NCI-H187 treated with DMSO at 0.1 percent for 48 hours (cell line): ENCODE measurements around the gene MBD4.
"Not testable (repeated sequence)": the region's sequence is repeated elsewhere in the genome, so short reads cannot be mapped to it uniquely, and the experiment has no call there.

ENCODE experiments used
- DNase-seq: peaks from one replicate; lab custom pipeline; 2025; lab: John Stamatoyannopoulos, UW

Gene MBD4

GRCh38 chr3:129439817-129440617, at the start of gene MBD4, which contains the start of gene IFT122:
Gene MBD4 (minus strand): TSS chr3:129439948. CDS start chr3:129439833, 115 bp downstream.
Gene IFT122 (plus strand): TSS chr3:129440224. CDS start chr3:129440331, 107 bp downstream.
- DNase-seq, result peak; percentile 95

DNA sequence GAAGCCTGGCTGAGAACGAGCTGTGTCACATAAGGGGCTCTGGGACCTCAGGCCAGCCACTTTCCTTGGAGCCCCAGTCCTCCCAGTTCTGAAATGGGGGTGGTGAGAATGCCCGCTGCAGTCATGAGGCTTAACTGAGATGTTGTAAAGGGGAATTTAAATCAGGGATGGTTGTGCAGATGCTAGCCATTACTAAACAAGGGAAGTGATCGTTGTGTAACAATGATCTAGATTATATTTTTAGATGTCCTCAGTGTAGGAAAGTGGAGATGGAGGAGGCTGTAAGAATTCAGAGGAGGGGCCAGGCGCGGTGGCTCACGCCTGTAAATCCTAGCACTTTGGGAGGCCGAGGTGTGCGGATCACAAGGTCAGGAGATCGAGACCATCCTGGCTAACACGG, 49.5 kb upstream of the MBD4 start:
- not testable (repeated sequence) for DNase-seq

- DNase-seq, result not testable (repeated sequence)
Observed at GRCh38 chr3:129487868-129488335, 48.2 kb upstream of the MBD4 start.

DNA sequence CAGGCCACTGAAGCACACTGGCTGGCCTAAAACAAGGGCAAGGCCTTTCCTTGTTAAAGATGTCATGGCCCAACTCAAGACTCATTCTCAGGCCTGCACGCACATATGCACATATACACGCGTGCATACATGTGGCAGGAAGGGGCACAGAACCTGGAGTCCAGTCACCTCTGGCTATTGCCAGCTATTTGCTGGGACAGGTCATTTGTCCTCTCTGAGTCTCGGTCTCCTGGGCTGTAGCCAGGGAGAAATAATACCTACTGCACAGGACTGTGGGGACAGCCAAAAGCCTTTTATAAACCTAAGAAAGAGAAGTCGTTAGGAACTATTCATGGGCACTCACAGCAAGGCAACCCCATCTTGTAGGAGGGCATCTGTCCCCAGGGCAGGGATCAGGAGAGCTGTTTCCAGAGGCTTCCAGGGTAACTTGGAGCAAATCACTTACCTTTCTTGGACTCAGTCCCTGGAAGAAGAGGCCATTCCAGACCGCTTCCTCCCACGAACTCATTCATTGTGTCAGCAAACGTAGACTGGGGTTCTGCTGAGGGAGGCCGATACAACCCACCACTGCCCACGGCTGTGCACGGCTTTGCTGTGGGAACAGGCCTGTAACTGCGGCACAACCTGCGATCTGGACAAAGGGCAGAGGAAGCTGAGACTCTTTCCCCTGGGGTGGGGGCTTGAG, 47.6 kb upstream of the MBD4 start:
- DNase-seq, result no peak

DNA sequence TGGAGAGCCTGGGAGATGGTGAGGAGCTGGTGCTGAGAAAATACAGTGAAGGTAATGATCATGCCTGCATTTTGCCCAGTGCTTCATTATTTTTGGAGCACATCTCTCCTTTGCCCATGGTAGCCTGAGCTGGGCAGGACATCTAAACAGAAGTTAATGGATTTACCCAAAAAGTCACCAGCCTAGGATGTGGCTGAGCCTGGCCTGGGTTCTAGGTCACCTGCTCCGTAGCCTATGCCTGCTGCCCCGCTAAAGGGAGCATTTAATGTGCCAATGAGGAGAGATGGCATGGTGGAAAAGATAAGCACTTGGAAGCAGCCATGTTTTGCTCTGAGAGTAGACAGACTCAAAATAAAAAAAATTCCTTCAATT, 46.9 kb upstream of the MBD4 start:
- DNase-seq, result no peak

DNA sequence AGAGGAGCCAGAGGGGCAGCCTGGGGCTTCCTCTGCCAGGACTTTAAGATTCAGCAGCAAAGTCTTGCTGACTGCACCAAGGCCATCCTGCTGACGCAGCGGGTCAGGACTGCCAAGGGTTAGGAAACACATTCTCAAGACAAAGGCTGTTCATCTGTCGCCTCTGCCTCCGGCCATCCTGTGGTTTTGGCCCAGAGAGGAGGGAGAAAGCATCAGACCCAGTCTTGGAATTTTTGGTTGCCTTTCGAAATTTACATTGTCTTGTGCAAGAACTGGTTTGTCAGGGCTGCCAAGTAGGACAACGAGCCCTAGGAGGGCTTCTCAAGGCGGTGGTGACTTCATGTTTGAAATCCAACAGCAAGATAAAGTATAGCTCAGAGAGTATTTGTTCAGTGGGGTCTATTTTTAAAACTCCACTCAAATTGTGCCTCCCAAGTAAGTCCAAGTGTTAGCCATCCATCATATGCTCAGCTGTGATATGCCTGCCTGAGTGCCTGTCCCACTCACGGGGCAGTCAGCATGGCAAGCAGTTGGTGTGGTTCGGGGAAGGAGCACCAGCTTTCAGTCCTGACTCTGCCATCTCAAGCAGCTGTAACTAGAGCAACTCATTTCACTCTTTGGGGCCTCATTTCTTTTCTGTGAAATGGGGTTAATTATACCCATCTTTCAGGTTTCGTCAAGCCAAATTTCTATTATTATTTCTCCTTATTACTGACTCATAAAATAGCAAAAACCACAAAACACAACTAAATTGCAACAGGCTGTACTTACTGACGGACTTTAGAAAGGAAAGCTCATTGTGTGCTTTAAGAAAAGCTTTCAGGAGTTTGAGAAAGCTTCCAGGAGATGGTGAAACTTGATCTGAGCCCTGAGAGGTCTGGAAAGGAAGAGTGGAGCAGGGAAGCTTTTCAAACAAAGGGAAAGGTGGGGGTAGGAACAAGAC, 46.2 kb upstream of the MBD4 start:
- no peak for DNase-seq

- DNase-seq, result not testable (repeated sequence)
Observed at GRCh38 chr3:129485146-129485545, 45.4 kb upstream of the MBD4 start.

- no peak for DNase-seq
Observed at GRCh38 chr3:129483870-129484269, 44.1 kb upstream of the MBD4 start.

DNA sequence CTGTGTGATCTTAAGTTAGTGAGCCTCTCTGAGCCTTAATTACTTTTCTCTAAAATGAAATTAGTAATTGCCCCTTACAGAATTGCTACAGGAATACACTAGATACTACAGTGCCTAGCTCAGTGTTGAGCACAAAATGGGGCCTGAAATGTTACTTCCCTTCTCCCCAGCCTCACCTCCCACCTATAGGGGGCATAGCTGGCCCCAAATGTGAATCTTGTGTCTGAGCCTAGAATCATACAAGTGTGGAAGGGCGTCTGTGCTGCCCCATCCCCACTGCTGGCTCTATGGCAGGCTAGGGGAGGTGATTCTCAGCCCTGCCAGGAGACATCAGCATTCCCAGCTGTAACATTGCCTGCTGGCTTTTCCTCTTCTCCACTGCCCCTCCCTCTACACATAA, 43.0 kb upstream of the MBD4 start:
- no peak for DNase-seq

DNA sequence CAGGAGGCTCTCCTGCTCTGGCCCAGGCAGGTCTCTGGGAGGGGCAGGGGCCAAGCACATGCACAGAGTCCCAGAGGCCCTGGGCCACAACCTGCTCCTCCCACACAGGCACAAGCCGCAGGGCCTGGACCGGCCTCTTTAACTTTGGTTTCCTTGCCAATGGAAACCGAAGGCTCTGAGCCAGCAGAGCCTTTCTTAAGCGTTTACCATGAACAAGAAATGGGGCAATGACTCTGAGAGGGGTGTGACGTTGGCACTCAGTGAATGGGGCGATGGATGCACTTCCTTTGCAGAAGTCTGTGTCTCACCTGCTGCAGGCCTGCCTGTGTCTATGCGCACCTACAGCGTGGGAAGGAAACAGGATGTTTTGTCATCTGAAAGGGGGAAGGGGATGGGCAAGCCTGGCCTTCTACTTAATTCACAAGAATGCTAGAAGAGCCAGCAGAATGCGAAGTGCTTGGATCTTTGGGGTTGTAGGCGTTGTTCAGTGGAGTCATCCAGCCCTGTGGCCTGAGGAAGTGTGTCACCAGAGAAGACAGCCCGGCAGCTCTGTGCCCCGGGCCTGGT, 42.1 kb upstream of the MBD4 start:
- DNase-seq, result no peak

- DNase-seq, result not testable (repeated sequence)
Observed at GRCh38 chr3:129481225-129481765, 41.5 kb upstream of the MBD4 start.

GRCh38 chr3:129476586-129476985, 36.8 kb upstream of the MBD4 start:
- no peak for DNase-seq

- DNase-seq, result no peak
Observed at GRCh38 chr3:129475863-129476262, 36.1 kb upstream of the MBD4 start.

DNA sequence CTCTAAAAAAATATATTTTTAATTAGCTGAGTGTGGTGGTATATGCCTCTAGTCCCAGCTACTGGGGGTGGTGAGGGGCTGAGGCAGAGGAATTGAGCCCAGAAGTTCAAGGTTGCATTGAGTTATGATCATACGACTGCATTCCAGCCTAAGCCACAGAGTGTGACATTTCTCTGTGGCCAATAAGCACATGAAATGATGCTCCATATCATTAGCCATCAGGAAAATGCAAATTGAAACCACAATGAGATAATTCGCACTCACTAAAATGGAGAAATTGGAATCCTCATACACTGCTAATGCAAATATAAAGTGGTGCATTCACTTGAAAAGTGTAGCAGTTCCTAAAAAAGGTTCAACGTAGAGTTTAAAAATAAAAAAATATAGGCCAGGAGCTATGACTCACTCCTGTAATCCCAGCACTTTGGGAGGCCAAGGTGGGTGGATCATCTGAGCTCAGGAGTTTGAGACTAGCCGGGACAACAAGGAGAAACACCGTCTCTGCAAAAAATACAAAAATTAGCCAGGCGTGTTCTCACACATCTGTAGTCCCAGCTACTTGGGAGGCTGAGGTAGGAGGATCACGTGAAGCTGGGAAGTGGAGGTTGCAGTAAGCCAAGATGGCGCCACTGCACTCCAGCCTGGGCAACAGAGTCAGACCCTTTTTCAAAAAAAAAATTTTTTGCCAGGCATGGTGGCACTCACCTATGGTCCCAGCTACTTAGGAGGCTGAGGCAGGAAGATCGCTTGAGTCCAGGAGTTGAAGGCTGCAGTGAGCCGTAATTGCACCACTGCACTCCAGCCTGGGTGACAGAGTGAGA, 35.4 kb upstream of the MBD4 start:
- no peak for DNase-seq

- no peak for DNase-seq
Observed at GRCh38 chr3:129473769-129474152, 34.0 kb upstream of the MBD4 start.

- DNase-seq, result no peak
Observed at GRCh38 chr3:129473067-129473768, 33.5 kb upstream of the MBD4 start.

- DNase-seq, result no peak
Observed at GRCh38 chr3:129470861-129471260, 31.1 kb upstream of the MBD4 start.

DNA sequence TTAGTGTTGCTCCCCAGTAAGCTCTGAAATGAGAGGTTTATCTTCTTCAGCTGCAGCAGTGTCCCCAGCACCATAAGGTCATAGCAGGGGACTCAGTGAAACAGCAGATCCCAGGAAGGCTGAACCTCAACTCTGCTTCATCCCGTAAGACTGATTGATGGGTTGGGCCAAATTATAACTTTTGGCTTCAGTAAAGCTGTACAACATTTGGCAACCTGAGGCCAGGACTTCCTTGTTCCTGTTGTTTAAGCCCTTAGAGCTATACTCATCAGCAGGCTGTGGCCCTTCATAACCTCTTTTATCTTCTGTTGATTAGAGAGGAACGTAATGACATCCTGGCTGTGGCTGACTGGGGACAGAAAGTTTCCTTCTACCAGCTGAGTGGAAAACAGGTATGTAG, 29.3 kb upstream of the MBD4 start:
- DNase-seq, result no peak

DNA sequence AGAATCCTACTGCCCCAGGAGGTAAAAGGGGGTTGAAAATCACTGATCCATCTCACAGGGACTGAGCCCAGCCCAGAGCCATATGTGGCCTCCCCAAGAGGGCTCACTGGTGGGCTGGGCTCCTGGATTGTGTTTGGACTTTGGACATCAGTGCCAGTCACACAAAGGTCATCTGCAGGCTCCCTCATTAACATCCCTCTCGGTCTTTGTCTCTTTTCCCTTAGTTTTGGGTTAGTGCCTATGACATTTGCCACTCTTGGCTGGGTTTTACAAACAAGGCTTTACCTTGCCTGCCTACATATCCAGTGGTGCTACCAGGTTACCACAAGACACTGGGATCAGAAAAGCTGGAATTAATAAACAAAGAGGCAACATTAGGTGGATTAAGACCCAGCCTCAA, 28.2 kb upstream of the MBD4 start:
- DNase-seq, result no peak

- no peak for DNase-seq
Observed at GRCh38 chr3:129463716-129464115, 24.0 kb upstream of the MBD4 start.
